ENCODE data around the gene MARK3. TPM values are rescaled to one million over a fixed set of nuclear protein-coding genes. Genes with fewer than 3 reads are reported as not detected.
A peak's percentile ranks its signal among the peaks of the same experiment; 100 is the strongest.

Gene MARK3
- total RNA-seq, 5 donors from 2014 or later (not counting 1 experiment from before 2014, with no cell fraction given): 94.7 to 128 (median 107) TPM

GRCh38 chr14:103545219-103545914, 160.2 kb downstream of the MARK3 start:
- H3K27me3 ChIP-seq (replicated peaks in 1 of 2; ENCODE audit: control insufficient read depth in 2 of 2, extremely low read depth in 1 of 2, insufficient read depth in 2 of 2, low read length in 1 of 2): peaks cover 0 to 52% of the 10 kb centered on the region in 2 experiments
- peaks cover 0 to 1% of the 10 kb centered on the region in 2 donors for H3K27me3 Mint-ChIP-seq
- no peak overlapping the region for H3K4me3 Mint-ChIP-seq
- no peak overlapping the region for H3K27ac Mint-ChIP-seq
- H3K9me3 Mint-ChIP-seq: no peaks in the 10 kb centered on the region
- DNase-seq: no peak
- ATAC-seq (replicated peaks in 1 of 4): no peak
- H3K4me1 ChIP-seq (ENCODE audit: control insufficient read depth in 1 of 2, extremely low read depth in 1 of 2, insufficient read depth in 2 of 2, low read length in 2 of 2): peaks cover 0 to 7% of the 10 kb centered on the region in 2 experiments
- no peaks in the 10 kb centered on the region for H3K36me3 ChIP-seq (ENCODE audit: control insufficient read depth in 2 of 2, extremely low read depth in 1 of 2, insufficient read depth in 1 of 2, low read length in 1 of 2)
- H3K9me3 ChIP-seq: no peaks in the 10 kb centered on the region
- no peaks in the 10 kb centered on the region for H3K36me3 Mint-ChIP-seq
- POLR2A ChIA-PET: no interaction called here
- H3K4me1 Mint-ChIP-seq: peaks cover 0 to 2% (median 0%) of the 10 kb centered on the region in 3 donors
- CTCF ChIA-PET: interaction anchor here in 1 of 2 donors (0.9 kb wide), 1 partner anchor 12 kb away, joined by 3 read pairs; no protein-coding TSS in a partner anchor
- H3K4me3 ChIP-seq (ENCODE audit: control insufficient read depth in 1 of 2, extremely low read depth in 1 of 2, low read length in 1 of 2): no peak overlapping the region
- H3K27ac ChIP-seq (ENCODE audit: low read length): no peak overlapping the region
- 91% methylated on average over 29 of the region's 29 CpGs for WGBS (ENCODE audit: insufficient coverage)

DNA sequence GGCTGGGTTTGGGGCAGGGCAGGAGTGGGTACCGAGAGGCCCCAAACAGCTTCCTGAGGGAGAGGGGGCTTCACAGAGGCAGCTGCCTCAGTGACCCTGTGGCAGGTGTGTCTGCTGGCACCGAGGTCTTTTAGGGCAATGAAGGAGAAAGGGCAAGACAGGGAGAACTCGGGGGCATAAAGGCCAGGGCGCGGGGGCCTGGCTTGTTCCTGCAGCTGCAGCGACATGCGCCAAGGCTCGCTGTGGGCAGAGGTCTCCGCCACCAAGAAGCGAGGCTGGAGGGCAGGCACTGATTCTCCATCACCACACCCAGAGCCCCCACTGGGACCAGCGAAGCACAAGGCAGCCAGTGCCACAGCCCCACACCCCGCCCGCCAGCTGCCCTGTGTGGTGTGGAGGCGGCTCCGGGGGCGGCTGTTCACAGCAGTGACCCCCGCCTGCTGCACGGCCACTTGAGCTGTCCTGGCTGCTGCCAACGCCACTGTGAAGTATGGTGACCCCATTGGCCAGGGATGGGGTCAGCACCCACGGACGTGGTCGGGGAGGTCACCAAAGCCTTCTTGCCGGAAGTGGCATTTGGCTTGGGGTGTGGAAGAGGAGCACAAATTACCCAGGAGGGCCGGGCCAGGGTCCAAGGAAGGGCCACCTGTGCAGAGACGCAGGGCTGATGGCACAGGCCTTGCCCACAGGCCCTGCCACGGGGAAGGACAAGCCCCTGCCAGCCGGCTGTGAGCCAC, 160.9 kb downstream of the MARK3 start:
- H3K4me3 Mint-ChIP-seq: no peak overlapping the region
- peaks cover 0 to 7% of the 10 kb centered on the region in 2 experiments for H3K4me1 ChIP-seq (ENCODE audit: control insufficient read depth in 1 of 2, extremely low read depth in 1 of 2, insufficient read depth in 2 of 2, low read length in 2 of 2)
- ChIA-PET CTCF (interaction anchor here in 1 of 2 donors (0.9 kb wide), 1 partner anchor 11 kb away, joined by 3 read pairs; no protein-coding TSS in a partner anchor), POLR2A (no interaction called here)
- no peaks in the 10 kb centered on the region for H3K36me3 Mint-ChIP-seq
- ATAC-seq (replicated peaks in 1 of 4) (no peak), DNase-seq (no peak)
- no peaks in the 10 kb centered on the region for H3K9me3 ChIP-seq
- WGBS (ENCODE audit: insufficient coverage): 87% methylated on average over 20 of the region's 27 CpGs
- H3K4me1 Mint-ChIP-seq: peaks cover 0 to 2% (median 0%) of the 10 kb centered on the region in 3 donors
- H3K27ac Mint-ChIP-seq: no peak overlapping the region
- H3K4me3 ChIP-seq (ENCODE audit: control insufficient read depth in 1 of 2, extremely low read depth in 1 of 2, low read length in 1 of 2): no peak overlapping the region
- no peaks in the 10 kb centered on the region for H3K36me3 ChIP-seq (ENCODE audit: control insufficient read depth in 2 of 2, extremely low read depth in 1 of 2, insufficient read depth in 1 of 2, low read length in 1 of 2)
- H3K27ac ChIP-seq (ENCODE audit: low read length): no peak overlapping the region
- H3K9me3 Mint-ChIP-seq: no peaks in the 10 kb centered on the region
- H3K27me3 ChIP-seq (replicated peaks in 1 of 2; ENCODE audit: control insufficient read depth in 2 of 2, extremely low read depth in 1 of 2, insufficient read depth in 2 of 2, low read length in 1 of 2): peaks cover 0 to 45% of the 10 kb centered on the region in 2 experiments
- no peaks in the 10 kb centered on the region for H3K27me3 Mint-ChIP-seq

DNA sequence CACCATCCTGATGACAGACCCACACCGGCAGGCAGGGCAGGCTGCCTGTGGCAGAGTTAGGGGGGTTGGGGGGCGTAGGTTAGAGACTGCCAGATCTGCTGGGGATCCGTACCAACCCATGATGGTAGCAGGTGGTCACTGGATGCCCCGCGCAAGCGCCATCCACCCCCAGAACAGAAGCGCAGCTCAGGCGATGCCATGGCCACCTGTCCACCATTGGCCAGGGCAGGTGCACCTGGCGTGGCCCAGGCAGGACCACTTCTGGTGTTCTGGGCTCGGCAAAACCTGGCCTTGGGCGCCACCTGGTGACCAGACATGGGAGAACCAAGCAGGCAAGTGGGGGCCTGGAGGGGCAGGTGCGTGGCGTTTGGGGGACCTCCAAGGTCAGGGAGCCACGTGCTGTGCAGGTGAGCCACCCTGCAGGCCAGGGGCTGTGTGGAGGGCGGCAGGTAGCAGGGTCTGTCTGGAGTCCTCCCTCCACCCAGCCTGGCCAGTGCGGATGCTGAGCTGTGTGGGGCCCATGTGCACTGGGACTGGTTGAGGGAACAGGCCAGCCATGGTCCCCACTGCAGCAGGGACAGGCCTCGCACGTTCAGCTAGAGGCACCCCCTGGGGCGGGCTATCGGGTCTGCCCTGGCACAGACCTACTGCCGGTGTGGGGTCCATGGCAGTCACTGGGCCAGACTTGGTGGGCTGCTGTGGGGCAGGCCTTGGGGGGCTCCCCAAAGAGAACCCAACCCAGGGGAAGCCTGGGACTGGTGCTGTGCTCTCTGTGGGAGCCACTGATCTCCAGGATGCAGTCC, 161.6 kb downstream of the MARK3 start:
- Mint-ChIP-seq H3K4me1 (peaks cover 0 to 2% (median 0%) of the 10 kb centered on the region in 3 donors), H3K4me3 (no peak overlapping the region), H3K27me3 (no peaks in the 10 kb centered on the region), H3K27ac (no peak overlapping the region), H3K9me3 (no peaks in the 10 kb centered on the region), H3K36me3 (no peaks in the 10 kb centered on the region)
- ChIA-PET POLR2A (no interaction called here), CTCF (interaction anchor here in 1 of 2 donors (1.3 kb wide), 1 partner anchor 48 kb away, joined by 4 read pairs; no protein-coding TSS in a partner anchor)
- 18% methylated on average over 17 of the region's 21 CpGs for WGBS (ENCODE audit: insufficient coverage)
- Histone ChIP-seq H3K9me3 (no peaks in the 10 kb centered on the region), H3K27me3 (replicated peaks in 1 of 2; ENCODE audit: control insufficient read depth in 2 of 2, extremely low read depth in 1 of 2, insufficient read depth in 2 of 2, low read length in 1 of 2) (peaks cover 0 to 37% of the 10 kb centered on the region in 2 experiments), H3K4me1 (ENCODE audit: control insufficient read depth in 1 of 2, extremely low read depth in 1 of 2, insufficient read depth in 2 of 2, low read length in 2 of 2) (peaks cover 0 to 7% of the 10 kb centered on the region in 2 experiments), H3K4me3 (ENCODE audit: control insufficient read depth in 1 of 2, extremely low read depth in 1 of 2, low read length in 1 of 2) (no peak overlapping the region), H3K36me3 (ENCODE audit: control insufficient read depth in 2 of 2, extremely low read depth in 1 of 2, insufficient read depth in 1 of 2, low read length in 1 of 2) (no peaks in the 10 kb centered on the region), H3K27ac (ENCODE audit: low read length) (no peak overlapping the region)
- ATAC-seq (replicated peaks in 1 of 4) (peak; percentile 72 to 84 (median 75)), DNase-seq (peak in 34 of 35 experiments; percentile 43 to 85 (median 70))

DNA sequence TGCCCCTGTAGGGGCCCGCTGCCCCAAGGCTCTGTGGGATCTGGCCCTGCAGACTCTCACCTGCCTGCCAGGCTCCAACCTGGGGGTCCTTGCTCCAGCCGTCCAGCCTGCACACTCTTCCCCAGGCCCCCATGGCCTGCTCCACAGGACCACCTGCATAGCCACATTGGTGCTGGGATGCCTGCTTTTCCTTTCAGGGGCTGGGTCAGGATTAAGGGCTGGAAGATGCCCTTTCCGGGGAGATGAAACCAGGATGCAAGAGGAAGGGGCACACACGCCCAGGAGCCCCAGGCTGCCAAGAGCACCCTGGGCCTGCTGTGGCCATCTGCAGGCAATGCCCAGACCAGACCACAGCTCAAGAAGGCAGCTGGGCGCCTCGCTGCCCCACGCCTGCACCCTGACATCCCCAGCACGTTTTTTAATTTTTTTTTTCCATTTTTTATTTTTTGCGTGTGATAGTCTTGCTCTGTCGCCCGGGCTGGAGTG, 162.3 kb downstream of the MARK3 start:
- WGBS (ENCODE audit: insufficient coverage): 89% methylated on average over 11 of the region's 11 CpGs
- Mint-ChIP-seq H3K36me3 (no peaks in the 10 kb centered on the region), H3K27ac (no peak overlapping the region), H3K4me3 (no peak overlapping the region), H3K9me3 (no peaks in the 10 kb centered on the region), H3K4me1 (peaks cover 0 to 2% (median 0%) of the 10 kb centered on the region in 3 donors), H3K27me3 (no peaks in the 10 kb centered on the region)
- no peak for DNase-seq
- H3K4me1 ChIP-seq (ENCODE audit: control insufficient read depth in 1 of 2, extremely low read depth in 1 of 2, insufficient read depth in 2 of 2, low read length in 2 of 2): peaks cover 0 to 7% of the 10 kb centered on the region in 2 experiments
- H3K4me3 ChIP-seq (ENCODE audit: control insufficient read depth in 1 of 2, extremely low read depth in 1 of 2, low read length in 1 of 2): no peak overlapping the region
- no peak for ATAC-seq (replicated peaks in 1 of 4)
- H3K36me3 ChIP-seq (ENCODE audit: control insufficient read depth in 2 of 2, extremely low read depth in 1 of 2, insufficient read depth in 1 of 2, low read length in 1 of 2): no peaks in the 10 kb centered on the region
- no peak overlapping the region for H3K27ac ChIP-seq (ENCODE audit: low read length)
- H3K9me3 ChIP-seq: no peaks in the 10 kb centered on the region
- POLR2A ChIA-PET: no interaction called here
- H3K27me3 ChIP-seq (replicated peaks in 1 of 2; ENCODE audit: control insufficient read depth in 2 of 2, extremely low read depth in 1 of 2, insufficient read depth in 2 of 2, low read length in 1 of 2): peaks cover 0 to 31% of the 10 kb centered on the region in 2 experiments
- CTCF ChIA-PET: interaction anchor here in 1 of 2 donors (0.8 to 1.3 kb wide), 2 partner anchors 29 to 49 kb away, joined by 4 read pairs; no protein-coding TSS in a partner anchor

DNA sequence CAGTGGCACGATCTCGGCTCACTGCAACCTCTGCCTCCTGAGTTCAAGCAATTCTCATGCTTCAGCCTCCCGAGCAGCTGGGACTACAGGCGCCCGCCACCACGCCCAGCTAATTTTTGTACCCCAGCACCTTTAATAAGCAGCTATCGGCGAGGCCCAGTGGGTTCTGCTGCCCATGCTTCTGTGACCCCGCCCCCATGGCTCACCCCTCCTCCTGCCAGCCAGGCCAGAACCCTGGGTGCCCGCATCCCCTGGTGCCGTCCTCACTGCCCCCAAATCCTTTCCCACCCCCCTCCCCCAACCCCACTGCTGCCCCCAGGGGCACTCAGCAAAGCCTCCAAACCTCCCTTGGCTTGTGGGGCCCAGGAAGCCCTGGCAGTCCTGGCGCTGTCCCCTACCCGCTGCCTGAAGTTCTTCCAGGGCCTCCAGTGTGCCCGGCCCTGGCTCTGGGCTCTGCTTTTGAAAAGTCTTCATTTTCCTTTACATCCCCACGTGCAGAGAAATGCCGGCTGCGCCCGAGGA, 162.8 kb downstream of the MARK3 start:
- peaks cover 0 to 4% of the 10 kb centered on the region in 2 donors for H3K36me3 ChIP-seq (ENCODE audit: control insufficient read depth in 2 of 2, extremely low read depth in 1 of 2, insufficient read depth in 1 of 2, low read length in 1 of 2)
- CTCF ChIA-PET: interaction anchor here in 1 of 2 donors (0.8 to 1.3 kb wide), 2 partner anchors 29 to 49 kb away, joined by 4 read pairs; no protein-coding TSS in a partner anchor
- Mint-ChIP-seq H3K4me1 (peaks cover 0 to 2% (median 0%) of the 10 kb centered on the region in 3 donors), H3K36me3 (no peaks in the 10 kb centered on the region), H3K27ac (no peak overlapping the region), H3K27me3 (no peaks in the 10 kb centered on the region), H3K4me3 (no peak overlapping the region), H3K9me3 (no peaks in the 10 kb centered on the region)
- WGBS (ENCODE audit: insufficient coverage): 88% methylated on average over 17 of the region's 18 CpGs
- POLR2A ChIA-PET: no interaction called here
- H3K4me1 ChIP-seq (ENCODE audit: control insufficient read depth in 1 of 2, extremely low read depth in 1 of 2, insufficient read depth in 2 of 2, low read length in 2 of 2): peaks cover 0 to 7% of the 10 kb centered on the region in 2 experiments
- H3K9me3 ChIP-seq: no peaks in the 10 kb centered on the region
- H3K27me3 ChIP-seq (replicated peaks in 1 of 2; ENCODE audit: control insufficient read depth in 2 of 2, extremely low read depth in 1 of 2, insufficient read depth in 2 of 2, low read length in 1 of 2): peaks cover 0 to 26% of the 10 kb centered on the region in 2 experiments
- H3K27ac ChIP-seq (ENCODE audit: low read length): no peak overlapping the region
- no peak for ATAC-seq (replicated peaks in 1 of 4)
- no peak overlapping the region for H3K4me3 ChIP-seq (ENCODE audit: control insufficient read depth in 1 of 2, extremely low read depth in 1 of 2, low read length in 1 of 2)
- no peak for DNase-seq
